Vagina (tissue), 2 donors: ENCODE data around the gene N4BP3.

ENCODE experiments used
- POLR2A ChIP-seq, 2 donors: fragments of 450-650 bp; IDR thresholded peaks; one replicate each; pipeline ENCODE4 v1.6.1; 2017; ENCODE audit warnings: antibody characterized with exemption in 2 of 2, mild to moderate bottlenecking in 2 of 2, moderate library complexity in 2 of 2
- POLR2AphosphoS5 ChIP-seq, 2 donors: sonication (generic); formaldehyde crosslinking; IDR thresholded peaks; one replicate each; pipeline ENCODE4 v1.9.0; 2017; ENCODE audit warnings: antibody characterized with exemption in 2 of 2, mild to moderate bottlenecking in 2 of 2, low read depth in 1 of 2; ENCODE audit not compliant: insufficient read depth in 1 of 2
- TF ChIP-seq, protein P1 (sequence below), 3 experiments: fragments of 450-650 bp in 2 of 3; fragments of 200-600 bp in 1 of 3; sonication (generic) in 1 of 3; IDR thresholded peaks; one replicate each; pipeline ENCODE4 v1.5.1; 2017 to 2019; ENCODE audit warnings: antibody characterized with exemption in 3 of 3, mild to moderate bottlenecking in 2 of 3, moderate library complexity in 2 of 3

DNA sequence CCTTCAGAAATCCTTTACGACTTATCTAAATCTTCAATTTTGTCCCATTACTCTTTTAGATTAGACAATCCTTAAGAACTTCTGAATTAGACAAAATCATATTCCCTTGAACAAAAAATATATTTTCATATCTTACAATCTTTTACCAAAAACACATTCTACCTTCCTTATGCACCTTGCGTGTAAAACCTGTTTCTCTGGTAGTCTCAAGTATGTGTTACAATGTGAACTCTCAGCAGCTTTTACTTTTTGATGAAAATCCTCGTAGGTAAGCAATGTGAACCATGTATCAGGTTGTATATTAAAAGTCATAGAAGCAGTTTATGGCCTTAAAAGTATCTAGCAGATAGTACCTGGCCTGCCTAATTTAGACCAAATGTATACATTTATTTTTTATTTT lies 61.1 kb downstream of the N4BP3 start:
- TF ChIP-seq, protein P1, sequence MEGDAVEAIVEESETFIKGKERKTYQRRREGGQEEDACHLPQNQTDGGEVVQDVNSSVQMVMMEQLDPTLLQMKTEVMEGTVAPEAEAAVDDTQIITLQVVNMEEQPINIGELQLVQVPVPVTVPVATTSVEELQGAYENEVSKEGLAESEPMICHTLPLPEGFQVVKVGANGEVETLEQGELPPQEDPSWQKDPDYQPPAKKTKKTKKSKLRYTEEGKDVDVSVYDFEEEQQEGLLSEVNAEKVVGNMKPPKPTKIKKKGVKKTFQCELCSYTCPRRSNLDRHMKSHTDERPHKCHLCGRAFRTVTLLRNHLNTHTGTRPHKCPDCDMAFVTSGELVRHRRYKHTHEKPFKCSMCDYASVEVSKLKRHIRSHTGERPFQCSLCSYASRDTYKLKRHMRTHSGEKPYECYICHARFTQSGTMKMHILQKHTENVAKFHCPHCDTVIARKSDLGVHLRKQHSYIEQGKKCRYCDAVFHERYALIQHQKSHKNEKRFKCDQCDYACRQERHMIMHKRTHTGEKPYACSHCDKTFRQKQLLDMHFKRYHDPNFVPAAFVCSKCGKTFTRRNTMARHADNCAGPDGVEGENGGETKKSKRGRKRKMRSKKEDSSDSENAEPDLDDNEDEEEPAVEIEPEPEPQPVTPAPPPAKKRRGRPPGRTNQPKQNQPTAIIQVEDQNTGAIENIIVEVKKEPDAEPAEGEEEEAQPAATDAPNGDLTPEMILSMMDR (IDR thresholded peaks at IDR 0.05): no peak
- TF ChIP-seq POLR2A (IDR thresholded peaks at IDR 0.05) (no peak), POLR2AphosphoS5 (IDR thresholded peaks at IDR 0.05; ENCODE audit: insufficient read depth in 1 of 2, low read depth in 1 of 2) (no peak)
